ENCODE results near the gene SEL1L2.

DNA sequence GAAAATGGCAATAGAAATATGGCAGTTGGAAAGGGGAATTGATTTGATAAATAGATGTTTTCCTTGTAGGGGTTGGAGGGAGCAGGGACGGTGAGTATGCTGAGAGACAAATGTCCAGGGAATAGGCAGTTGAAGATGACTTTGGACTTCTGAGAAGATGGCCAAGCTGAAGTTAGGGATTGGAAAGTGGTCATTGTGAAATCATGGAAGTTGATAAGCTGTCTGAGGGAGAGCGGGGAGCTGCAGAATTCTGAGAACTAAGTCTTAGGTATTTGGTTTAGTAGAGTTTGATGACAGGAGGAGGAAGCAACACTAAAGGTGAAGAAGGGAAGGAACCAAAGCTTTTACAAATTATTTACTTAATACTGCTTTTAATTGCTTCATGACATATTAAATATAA, 190.4 kb downstream of the SEL1L2 start:
- TF ChIP-seq, protein P1, sequence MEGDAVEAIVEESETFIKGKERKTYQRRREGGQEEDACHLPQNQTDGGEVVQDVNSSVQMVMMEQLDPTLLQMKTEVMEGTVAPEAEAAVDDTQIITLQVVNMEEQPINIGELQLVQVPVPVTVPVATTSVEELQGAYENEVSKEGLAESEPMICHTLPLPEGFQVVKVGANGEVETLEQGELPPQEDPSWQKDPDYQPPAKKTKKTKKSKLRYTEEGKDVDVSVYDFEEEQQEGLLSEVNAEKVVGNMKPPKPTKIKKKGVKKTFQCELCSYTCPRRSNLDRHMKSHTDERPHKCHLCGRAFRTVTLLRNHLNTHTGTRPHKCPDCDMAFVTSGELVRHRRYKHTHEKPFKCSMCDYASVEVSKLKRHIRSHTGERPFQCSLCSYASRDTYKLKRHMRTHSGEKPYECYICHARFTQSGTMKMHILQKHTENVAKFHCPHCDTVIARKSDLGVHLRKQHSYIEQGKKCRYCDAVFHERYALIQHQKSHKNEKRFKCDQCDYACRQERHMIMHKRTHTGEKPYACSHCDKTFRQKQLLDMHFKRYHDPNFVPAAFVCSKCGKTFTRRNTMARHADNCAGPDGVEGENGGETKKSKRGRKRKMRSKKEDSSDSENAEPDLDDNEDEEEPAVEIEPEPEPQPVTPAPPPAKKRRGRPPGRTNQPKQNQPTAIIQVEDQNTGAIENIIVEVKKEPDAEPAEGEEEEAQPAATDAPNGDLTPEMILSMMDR (IDR thresholded peaks at IDR 0.05; ENCODE audit: low read length) = no peak
- TF ChIP-seq EZH2phosphoT487 (IDR thresholded peaks at IDR 0.05; ENCODE audit: low read length) = no peak
